GM12873 (cell line): ENCODE data around the gene C8G.

Experiments used
- CTCF ChIP-seq: IDR thresholded peaks from 2 replicates; pipeline ENCODE4 v1.5.1; 2012; ENCODE audit warnings: low read depth, mild to moderate bottlenecking, moderate library complexity, low read length, control low read depth; ENCODE audit not compliant: insufficient read depth; ENCODE audit errors: missing control alignments

C8G gene

DNA sequence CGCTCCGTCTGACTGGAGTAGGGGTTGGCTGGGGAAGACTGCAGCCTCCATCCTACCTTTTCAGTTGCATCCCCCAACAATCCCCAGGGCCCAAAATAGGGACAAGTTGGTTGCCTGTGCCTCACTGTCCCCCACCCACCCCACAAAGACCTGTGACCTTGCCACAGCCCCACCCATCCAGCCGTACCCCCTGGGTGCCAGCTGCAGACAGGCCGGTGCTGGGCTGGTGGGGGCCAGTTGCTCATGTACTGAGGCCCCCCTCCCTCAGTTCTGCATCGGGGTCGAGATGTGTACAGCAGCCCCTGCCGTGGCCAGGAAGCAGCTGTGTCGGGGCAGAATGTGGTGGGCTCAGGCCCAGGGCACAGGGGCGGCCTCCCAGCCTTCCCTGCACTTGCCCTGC, 38.1 kb downstream of the C8G start:
- no peak for TF ChIP-seq CTCF

DNA sequence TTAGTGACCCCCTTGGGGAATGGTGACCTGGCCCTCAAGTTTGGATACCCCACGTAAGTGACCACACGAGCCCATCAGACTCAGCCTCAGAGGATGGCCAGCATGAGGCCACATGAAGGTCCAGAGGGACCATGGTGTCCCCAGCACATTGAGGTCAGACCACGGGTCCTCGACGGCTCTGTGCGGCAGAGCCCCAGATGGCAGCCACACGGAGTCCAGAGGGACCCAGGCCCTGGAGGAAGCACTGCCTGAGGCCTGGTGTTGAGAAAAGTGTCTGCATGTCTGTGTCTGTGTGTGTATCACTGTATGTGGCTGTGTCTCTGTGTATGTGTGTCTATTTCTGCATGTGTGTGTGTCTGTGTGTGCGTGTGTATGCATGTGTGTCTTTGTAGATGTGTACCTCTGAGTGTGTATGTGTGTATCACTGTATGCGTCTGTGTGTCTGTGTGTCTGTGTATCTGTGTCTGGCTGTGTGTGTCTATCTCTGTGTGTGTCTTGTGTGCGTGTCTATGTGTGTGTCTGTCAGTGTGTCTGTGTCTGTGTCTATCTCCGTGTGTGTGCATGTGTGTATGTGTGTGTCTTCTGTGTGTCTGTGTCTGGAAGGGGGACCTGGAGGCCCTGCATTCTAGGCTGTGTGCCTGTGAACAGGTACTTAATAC, 38.7 kb downstream of the C8G start:
- TF ChIP-seq CTCF, result no peak

DNA sequence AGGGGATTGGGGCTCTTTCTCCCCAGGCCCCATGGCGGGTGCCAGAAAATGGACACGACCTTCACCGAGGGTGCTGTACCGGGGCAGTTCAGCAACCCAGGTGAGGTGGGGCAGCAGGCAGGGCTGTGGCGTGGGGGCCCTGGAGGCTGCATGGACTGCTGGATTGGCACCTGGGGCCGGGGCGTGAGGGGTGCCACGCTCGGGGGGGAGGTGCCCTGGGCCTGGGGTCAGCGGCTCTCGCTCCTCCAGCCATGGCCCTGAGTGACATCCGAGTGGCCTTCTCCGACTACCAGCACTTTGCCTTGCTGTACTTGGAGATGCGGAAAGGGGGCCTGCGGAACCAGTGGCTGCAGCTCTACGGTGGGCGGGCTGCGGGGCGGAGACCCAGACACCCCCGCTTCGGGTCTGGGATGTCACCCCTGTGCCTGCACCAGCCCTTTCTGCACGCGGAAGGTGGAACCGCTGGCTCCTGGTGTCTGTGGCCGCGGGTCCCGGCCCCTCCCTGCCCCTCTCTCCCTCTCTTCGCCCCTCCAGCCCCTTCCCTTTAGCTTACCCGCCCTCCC, 39.5 kb downstream of the C8G start:
- no peak for TF ChIP-seq CTCF

GRCh38 chr9:136985027-136985602, 40.1 kb downstream of the C8G start:
- no peak for TF ChIP-seq CTCF

DNA sequence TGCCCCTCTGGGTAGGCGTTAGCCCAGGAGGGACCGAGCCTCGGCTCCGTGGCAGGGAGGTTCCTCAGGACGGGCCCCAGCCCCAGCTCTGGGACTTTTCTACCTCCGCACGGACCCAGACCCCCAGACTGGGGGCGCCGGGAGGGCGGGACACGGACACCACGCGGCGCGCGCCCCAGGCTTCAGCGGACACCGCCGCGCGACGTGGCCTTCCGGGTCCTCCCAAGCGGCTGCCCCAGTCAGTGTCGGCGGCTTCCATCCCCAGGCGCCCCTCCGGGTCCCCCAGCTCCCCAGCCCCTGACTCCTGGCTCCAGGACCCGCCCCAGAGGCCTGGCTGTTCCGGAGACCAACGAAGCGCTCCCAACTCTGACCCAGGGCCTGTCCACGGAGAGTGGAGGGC, 40.8 kb downstream of the C8G start:
- TF ChIP-seq CTCF, result no peak

GRCh38 chr9:136988872-136989271, 43.8 kb downstream of the C8G start:
- TF ChIP-seq CTCF, result no peak

DNA sequence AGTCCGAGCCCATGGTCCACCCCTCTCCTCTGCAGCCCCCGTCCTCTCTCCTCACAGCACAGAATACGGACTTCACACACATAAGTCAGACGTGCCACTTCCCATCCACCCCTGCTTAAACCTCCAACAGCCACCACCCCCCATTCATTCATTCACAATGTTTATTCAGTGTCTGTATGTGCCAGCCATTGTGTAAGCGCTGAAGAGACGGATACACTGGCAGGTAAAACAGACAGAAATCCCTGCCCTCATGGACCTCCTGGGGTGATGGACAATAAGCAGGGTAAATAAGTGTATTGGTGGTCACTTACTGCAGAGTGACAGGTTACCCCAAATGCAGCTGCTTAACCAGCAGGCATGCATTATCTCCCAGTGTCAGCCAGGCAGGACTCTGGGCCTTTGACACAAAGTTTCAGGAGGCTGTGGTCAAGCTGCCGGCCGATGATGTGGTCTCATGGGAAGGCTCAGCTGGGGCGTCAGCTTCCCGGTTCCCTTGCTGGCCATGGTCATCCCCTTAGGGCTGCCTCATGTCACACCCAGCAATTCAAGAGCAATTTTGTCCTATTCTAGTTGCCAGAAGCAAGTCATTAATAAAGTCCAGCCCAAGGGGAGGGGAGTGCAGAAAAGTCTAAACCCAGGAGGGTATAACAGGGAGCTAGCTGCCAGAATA, 45.3 kb downstream of the C8G start:
- no peak for TF ChIP-seq CTCF
